ENCODE measurements around the gene ACSM3.

The ACSM3 gene

DNA sequence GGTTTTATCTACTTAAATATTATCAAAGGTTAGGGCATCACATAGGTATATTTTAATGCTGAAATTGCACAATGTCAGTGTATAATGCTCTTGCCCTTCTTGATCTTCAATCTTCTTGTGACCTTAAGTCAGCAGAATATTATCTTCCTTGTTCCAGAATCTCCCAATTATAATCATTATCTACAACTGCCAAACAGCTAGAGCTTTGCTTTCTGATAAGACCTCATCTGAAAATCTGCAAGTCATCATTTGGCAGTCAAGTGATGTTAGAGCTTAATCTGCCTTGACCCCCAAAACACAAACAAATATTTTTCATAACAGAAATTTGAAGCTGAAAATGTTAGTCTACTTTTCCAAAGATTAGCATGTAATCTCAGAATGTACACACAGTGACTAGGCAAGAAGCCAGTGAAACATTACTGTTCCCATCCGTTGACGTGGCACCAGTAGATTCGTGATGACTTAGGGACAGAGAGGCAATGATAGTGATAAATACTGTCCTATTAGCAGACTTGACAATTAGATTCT is 62.3 kb downstream of the ACSM3 start:
- no peak for DNase-seq
- peaks cover 60% of the 10 kb centered on the region for H3K36me3 ChIP-seq
- no peak overlapping the region for H3K4me3 ChIP-seq (ENCODE audit: low read depth, low read length)
- H3K9me3 ChIP-seq (ENCODE audit: severe bottlenecking) = no peaks in the 10 kb centered on the region
- no peaks in the 10 kb centered on the region for H3K27me3 ChIP-seq (ENCODE audit: insufficient read depth, low read depth, severe bottlenecking)
- TF ChIP-seq, protein P1, sequence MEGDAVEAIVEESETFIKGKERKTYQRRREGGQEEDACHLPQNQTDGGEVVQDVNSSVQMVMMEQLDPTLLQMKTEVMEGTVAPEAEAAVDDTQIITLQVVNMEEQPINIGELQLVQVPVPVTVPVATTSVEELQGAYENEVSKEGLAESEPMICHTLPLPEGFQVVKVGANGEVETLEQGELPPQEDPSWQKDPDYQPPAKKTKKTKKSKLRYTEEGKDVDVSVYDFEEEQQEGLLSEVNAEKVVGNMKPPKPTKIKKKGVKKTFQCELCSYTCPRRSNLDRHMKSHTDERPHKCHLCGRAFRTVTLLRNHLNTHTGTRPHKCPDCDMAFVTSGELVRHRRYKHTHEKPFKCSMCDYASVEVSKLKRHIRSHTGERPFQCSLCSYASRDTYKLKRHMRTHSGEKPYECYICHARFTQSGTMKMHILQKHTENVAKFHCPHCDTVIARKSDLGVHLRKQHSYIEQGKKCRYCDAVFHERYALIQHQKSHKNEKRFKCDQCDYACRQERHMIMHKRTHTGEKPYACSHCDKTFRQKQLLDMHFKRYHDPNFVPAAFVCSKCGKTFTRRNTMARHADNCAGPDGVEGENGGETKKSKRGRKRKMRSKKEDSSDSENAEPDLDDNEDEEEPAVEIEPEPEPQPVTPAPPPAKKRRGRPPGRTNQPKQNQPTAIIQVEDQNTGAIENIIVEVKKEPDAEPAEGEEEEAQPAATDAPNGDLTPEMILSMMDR (IDR thresholded peaks at IDR 0.05; ENCODE audit: low read depth, low read length) = no peak
- no peak overlapping the region for H3K27ac ChIP-seq

DNA sequence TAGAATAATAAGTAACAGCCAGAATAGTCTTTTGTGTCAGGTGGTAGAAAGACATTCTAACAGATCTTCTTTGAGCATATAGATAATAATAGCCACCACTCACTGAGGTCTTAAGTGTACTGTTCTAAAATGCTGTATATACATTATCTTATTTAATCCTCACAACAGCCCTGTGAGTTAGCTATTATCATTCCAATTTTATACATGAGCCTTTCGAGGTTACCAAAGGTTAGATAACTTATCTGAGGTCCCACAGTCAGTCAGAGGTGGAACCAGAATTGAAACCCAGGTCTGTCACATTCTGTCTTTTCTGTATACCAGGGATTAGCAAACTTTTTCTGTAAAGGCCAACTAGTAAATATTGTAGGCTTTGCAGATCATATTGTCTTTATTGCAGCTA is 65.7 kb downstream of the ACSM3 start:
- peaks cover 51% of the 10 kb centered on the region for H3K36me3 ChIP-seq
- no peak for DNase-seq
- no peak overlapping the region for H3K27ac ChIP-seq
- no peak overlapping the region for H3K4me3 ChIP-seq (ENCODE audit: low read depth, low read length)
- no peaks in the 10 kb centered on the region for H3K9me3 ChIP-seq (ENCODE audit: severe bottlenecking)
- no peaks in the 10 kb centered on the region for H3K27me3 ChIP-seq (ENCODE audit: insufficient read depth, low read depth, severe bottlenecking)
- TF ChIP-seq, protein P1 (IDR thresholded peaks at IDR 0.05; ENCODE audit: low read depth, low read length) = no peak

DNA sequence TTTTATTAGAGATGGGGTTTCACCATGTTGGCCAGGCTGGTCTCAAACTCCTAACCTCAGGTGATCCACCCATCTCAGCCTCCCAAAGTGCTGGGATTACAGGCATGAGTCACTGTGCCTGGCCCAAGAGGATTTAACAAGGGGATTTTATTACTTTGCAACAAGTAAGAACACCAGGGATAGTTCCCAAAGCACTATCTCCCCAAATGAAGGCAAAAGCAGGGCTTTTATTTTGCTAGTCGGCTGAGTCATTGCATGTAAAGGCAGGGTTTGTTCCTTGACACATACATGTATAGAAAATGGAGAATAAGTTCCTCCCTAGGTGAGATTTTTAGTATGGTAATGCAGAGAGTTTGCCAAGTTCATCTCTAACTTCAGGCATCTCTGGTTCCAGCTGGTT is 66.6 kb downstream of the ACSM3 start:
- TF ChIP-seq, protein P1 (IDR thresholded peaks at IDR 0.05; ENCODE audit: low read depth, low read length) = no peak
- Histone ChIP-seq H3K4me3 (ENCODE audit: low read depth, low read length) (no peak overlapping the region), H3K27me3 (ENCODE audit: insufficient read depth, low read depth, severe bottlenecking) (no peaks in the 10 kb centered on the region), H3K27ac (no peak overlapping the region), H3K36me3 (peaks cover 58% of the 10 kb centered on the region), H3K9me3 (ENCODE audit: severe bottlenecking) (no peaks in the 10 kb centered on the region)
- no peak for DNase-seq

DNA sequence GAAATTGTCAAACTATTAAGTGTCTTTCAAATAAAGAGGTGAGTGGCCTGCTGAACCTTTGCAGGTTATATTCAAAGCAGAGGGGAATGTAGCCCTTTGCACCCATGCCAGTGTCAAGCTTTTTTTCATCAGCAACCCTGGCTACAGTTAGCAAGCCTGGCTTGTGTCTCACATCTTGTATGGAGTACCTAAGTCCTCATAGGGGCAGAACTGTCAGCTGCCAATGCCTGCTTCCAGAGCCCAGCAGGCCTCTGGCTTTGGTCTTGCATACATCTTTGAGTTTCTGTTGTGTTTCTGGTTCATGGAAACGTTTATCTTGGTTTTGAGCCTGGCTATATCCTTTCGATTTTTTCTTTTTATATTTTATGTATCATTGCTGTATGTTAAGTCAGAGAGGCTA is 69.3 kb downstream of the ACSM3 start:
- DNase-seq = no peak
- H3K4me3 ChIP-seq (ENCODE audit: low read depth, low read length) = no peak overlapping the region
- H3K27ac ChIP-seq = no peak overlapping the region
- H3K9me3 ChIP-seq (ENCODE audit: severe bottlenecking) = no peaks in the 10 kb centered on the region
- H3K36me3 ChIP-seq = peaks cover 59% of the 10 kb centered on the region
- TF ChIP-seq, protein P1 (IDR thresholded peaks at IDR 0.05; ENCODE audit: low read depth, low read length) = no peak
- no peaks in the 10 kb centered on the region for H3K27me3 ChIP-seq (ENCODE audit: insufficient read depth, low read depth, severe bottlenecking)

DNA sequence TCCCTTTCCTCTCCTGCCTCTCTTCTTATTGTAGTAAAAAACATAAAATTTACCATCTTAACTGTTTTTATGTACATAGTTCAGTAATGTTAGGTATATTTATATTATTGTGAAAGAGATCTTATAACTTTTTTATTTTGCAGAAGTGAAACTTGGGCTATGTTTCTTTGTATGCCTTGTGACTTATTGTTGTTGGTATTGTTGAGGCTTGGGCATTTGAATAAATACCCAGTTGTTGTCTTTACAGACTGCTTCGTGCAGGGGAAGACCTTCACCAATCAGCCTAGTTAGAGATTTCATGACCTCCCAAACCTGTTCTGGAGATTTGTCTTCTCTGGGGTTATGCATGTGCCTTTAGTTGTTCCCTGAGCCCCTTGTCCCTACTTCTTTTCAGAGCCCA is 74.4 kb downstream of the ACSM3 start:
- H3K27me3 ChIP-seq (ENCODE audit: insufficient read depth, low read depth, severe bottlenecking) = no peaks in the 10 kb centered on the region
- DNase-seq = no peak
- no peaks in the 10 kb centered on the region for H3K9me3 ChIP-seq (ENCODE audit: severe bottlenecking)
- no peak overlapping the region for H3K27ac ChIP-seq
- no peak overlapping the region for H3K4me3 ChIP-seq (ENCODE audit: low read depth, low read length)
- peaks cover 66% of the 10 kb centered on the region for H3K36me3 ChIP-seq
- TF ChIP-seq, protein P1 (IDR thresholded peaks at IDR 0.05; ENCODE audit: low read depth, low read length) = no peak

DNA sequence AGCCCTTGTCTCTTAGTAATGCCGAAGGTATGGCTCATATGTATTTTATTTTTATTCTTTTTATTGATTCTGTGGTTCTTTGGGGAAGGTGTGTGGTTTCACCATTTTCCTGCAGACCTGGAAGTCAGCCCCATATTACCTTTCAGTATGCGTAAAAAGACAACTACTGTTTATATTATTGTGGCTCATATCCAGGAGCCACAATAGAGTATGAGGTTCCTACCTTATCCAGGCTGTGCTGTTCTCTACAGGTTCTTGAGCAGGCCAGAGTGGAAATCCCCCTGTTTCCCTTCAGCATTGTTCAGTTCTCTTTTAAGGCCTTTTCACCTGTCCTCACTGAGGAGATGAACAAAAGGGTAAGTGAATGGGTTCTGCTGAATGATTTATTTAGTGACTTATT is 75.7 kb downstream of the ACSM3 start:
- peaks cover 59% of the 10 kb centered on the region for H3K36me3 ChIP-seq
- TF ChIP-seq, protein P1 (IDR thresholded peaks at IDR 0.05; ENCODE audit: low read depth, low read length) = no peak

More for the DNA sequence above, 75.7 kb downstream of the ACSM3 start:
- DNase-seq = no peak
- Histone ChIP-seq H3K4me3 (ENCODE audit: low read depth, low read length) (no peak overlapping the region), H3K9me3 (ENCODE audit: severe bottlenecking) (no peaks in the 10 kb centered on the region), H3K27ac (no peak overlapping the region), H3K27me3 (ENCODE audit: insufficient read depth, low read depth, severe bottlenecking) (no peaks in the 10 kb centered on the region)

Data from WERI-Rb-1 (cell line).